CD4-positive, alpha-beta T cell treated with Interleukin-2 at 100 ng/mL for 4 hours (primary cell): Measurements from ENCODE around the gene TMEM120B.

Experiments used
- DNase-seq: peaks from one replicate; pipeline ENCODE4 v3.0.0-alpha.2; 2020; ENCODE audit warnings: low spot score

The TMEM120B gene

GRCh38 chr12:121819212-121819949, 106.8 kb downstream of the TMEM120B start:
- no peak for DNase-seq

- no peak for DNase-seq
Observed at GRCh38 chr12:121820056-121820455, 107.5 kb downstream of the TMEM120B start.

GRCh38 chr12:121822393-121823100, 110.0 kb downstream of the TMEM120B start:
- DNase-seq = no peak

GRCh38 chr12:121823101-121823726, 110.7 kb downstream of the TMEM120B start:
- no peak for DNase-seq

- no peak for DNase-seq
Observed at GRCh38 chr12:121823727-121824115, 111.2 kb downstream of the TMEM120B start.

- no peak for DNase-seq
Observed at GRCh38 chr12:121825041-121825523, 112.5 kb downstream of the TMEM120B start.

- no peak for DNase-seq
Observed at GRCh38 chr12:121826318-121827150, 114.0 kb downstream of the TMEM120B start.

- DNase-seq = no peak
Observed at GRCh38 chr12:121827351-121828099, 115.0 kb downstream of the TMEM120B start.

- no peak for DNase-seq
Observed at GRCh38 chr12:121828306-121828705, 115.8 kb downstream of the TMEM120B start.

- DNase-seq = no peak
Observed at GRCh38 chr12:121828826-121829225, 116.3 kb downstream of the TMEM120B start.

GRCh38 chr12:121829250-121829918, 116.8 kb downstream of the TMEM120B start:
- no peak for DNase-seq

GRCh38 chr12:121830134-121830533, 117.6 kb downstream of the TMEM120B start:
- DNase-seq = no peak

GRCh38 chr12:121830588-121831265, 118.2 kb downstream of the TMEM120B start:
- DNase-seq = no peak
